Ascending aorta (tissue), 2 donors: ENCODE data around the gene ZNF385A. TPM values are rescaled to one million over a fixed set of nuclear protein-coding genes. Genes with fewer than 3 reads are reported as not detected.

ENCODE experiments used
- DNase-seq, 2 donors: peaks; one replicate each; pipeline ENCODE4 v3.0.0-alpha.2; 2019; ENCODE audit warnings: low spot score in 2 of 2
- H3K27ac ChIP-seq, 2 donors: fragments of 200-600 bp; sonication (generic); one replicate each; pipeline ENCODE4 v1.5.1; 2016 to 2017; ENCODE audit warnings: mild to moderate bottlenecking in 1 of 2
- H3K27me3 ChIP-seq: fragments of 200-600 bp; sonication (generic); one replicate; pipeline ENCODE4 v1.5.1; 2017
- H3K36me3 ChIP-seq, 2 donors: fragments of 200-600 bp; sonication (generic); one replicate each; pipeline ENCODE4 v1.5.1; 2016
- H3K4me1 ChIP-seq, 2 donors: fragments of 200-600 bp; sonication (generic); one replicate each; pipeline ENCODE4 v1.5.1; 2016 to 2017; ENCODE audit warnings: mild to moderate bottlenecking in 1 of 2
- H3K4me3 ChIP-seq, 2 donors: fragments of 200-600 bp; sonication (generic); one replicate each; pipeline ENCODE4 v1.5.1; 2016 to 2017; ENCODE audit warnings: mild to moderate bottlenecking in 1 of 2
- H3K9me3 ChIP-seq, 2 donors: fragments of 200-600 bp; sonication (generic); one replicate each; pipeline ENCODE4 v1.5.1; 2016
- intact Hi-C: fragments of 100-400 bp; cut with DNase I; formaldehyde crosslinking; loops from one replicate; pipeline ENCODE4 v1.15.1; 2023
- total RNA-seq: library from RNA; depleted of rRNA; stranded (reverse); fragments of >200 nt; gene quantifications from one replicate; pipeline ENCODE4 v1.1.0, GENCODE V29; 2016
- TF ChIP-seq, protein P1 (sequence below), 3 experiments: fragments of 200-600 bp in 2 of 3; fragments of 450-650 bp in 1 of 3; sonication (generic) in 2 of 3; IDR thresholded peaks; one replicate each; pipeline ENCODE4 v1.5.1; 2016 to 2019; ENCODE audit warnings: antibody characterized with exemption in 3 of 3, mild to moderate bottlenecking in 1 of 3, moderate library complexity in 1 of 3

The ZNF385A gene
- total RNA-seq, 1 donor from 2014 or later = 53.2 TPM

DNA sequence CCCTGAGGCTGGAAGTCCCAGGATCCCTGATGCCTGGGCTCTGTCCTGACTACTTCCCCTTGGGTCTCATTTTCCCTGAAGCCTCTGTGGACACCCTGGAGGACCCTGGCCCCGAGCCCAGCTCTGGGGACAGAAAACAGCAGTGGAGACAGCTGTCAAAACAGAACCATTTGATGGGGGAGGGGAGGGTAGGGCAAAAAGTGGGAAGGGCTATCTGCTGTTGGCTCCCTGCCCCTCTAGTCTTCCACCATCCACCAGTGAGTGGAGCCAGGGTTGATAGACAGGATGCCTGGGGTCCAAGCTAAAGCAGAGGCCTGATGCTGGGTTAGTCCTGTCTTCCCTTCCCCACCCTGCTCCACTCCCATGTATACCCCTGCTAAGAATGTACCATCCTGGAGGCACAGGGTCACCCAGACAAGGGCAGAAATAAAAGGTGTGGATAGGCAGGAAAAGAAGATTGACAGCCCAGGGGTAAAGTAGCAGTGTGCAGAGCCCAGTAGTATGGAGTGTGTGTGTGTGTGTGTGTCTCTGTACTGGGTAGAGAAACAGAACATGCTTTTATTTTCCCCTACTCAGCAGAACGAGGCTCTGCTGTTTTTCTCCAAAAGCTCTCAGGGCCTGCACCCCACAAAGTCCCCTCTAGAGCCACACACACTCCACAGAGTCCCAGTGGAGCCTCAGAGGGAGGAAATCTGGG lies 9.8 kb downstream of the ZNF385A start:
- Histone ChIP-seq H3K4me1 (peaks cover 3 to 14% of the 10 kb centered on the region in 2 donors), H3K4me3 (no peak overlapping the region), H3K36me3 (peaks cover 0 to 8% of the 10 kb centered on the region in 2 donors), H3K27ac (peak overlapping the region in 1 of 2 donors; percentile 36), H3K27me3 (no peaks in the 10 kb centered on the region), H3K9me3 (no peaks in the 10 kb centered on the region)
- no peak for DNase-seq
- TF ChIP-seq, protein P1, sequence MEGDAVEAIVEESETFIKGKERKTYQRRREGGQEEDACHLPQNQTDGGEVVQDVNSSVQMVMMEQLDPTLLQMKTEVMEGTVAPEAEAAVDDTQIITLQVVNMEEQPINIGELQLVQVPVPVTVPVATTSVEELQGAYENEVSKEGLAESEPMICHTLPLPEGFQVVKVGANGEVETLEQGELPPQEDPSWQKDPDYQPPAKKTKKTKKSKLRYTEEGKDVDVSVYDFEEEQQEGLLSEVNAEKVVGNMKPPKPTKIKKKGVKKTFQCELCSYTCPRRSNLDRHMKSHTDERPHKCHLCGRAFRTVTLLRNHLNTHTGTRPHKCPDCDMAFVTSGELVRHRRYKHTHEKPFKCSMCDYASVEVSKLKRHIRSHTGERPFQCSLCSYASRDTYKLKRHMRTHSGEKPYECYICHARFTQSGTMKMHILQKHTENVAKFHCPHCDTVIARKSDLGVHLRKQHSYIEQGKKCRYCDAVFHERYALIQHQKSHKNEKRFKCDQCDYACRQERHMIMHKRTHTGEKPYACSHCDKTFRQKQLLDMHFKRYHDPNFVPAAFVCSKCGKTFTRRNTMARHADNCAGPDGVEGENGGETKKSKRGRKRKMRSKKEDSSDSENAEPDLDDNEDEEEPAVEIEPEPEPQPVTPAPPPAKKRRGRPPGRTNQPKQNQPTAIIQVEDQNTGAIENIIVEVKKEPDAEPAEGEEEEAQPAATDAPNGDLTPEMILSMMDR (IDR thresholded peaks at IDR 0.05) = no peak
- intact Hi-C loops = no loop called here

DNA sequence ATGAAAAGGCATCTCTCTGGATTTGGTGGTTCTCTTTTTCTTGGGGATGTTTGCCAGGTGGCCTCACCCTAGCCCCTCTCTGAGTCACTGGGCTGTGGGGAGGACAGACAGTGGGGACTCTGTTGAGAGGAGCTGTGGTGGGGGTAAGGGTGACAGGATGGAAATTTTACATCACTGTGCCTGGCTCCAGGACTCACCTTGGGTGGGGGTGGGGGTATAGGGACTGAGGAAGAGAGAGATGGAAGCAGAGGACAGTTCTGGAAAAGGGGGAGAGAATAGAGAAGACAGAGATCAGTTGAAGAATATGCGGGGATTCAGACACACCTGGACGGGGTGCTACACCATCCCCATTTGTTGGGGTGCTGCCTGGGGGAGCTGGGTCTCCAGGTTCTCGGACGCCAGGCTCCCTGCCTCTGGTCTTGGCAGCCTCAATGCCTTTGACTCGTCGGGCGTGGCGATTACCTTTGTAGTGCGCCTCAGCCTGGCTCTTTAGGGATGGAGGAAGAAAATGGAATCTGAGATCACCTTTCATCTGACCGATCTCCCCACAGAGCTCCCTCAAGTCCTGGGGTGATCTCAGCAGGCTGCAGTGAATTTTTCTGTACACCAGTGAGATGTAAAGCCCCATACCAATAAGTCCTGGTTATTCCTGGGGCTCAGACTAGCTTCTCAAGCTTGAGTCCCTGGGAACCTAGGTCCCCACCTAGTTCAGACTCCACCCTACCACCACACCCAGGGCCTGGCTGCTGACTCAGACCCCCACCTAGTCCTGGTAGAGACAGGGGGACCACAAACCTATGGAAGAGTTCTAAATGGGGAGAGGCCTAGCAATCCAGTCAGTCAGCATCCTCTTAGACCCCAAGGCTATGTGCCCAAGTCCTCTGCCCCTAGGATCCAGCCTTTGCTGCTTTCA lies 10.6 kb downstream of the ZNF385A start:
- TF ChIP-seq, protein P1 (IDR thresholded peaks at IDR 0.05) = no peak
- H3K27ac ChIP-seq = peak overlapping the region; percentile 22 to 36
- intact Hi-C loops = no loop called here

DNA sequence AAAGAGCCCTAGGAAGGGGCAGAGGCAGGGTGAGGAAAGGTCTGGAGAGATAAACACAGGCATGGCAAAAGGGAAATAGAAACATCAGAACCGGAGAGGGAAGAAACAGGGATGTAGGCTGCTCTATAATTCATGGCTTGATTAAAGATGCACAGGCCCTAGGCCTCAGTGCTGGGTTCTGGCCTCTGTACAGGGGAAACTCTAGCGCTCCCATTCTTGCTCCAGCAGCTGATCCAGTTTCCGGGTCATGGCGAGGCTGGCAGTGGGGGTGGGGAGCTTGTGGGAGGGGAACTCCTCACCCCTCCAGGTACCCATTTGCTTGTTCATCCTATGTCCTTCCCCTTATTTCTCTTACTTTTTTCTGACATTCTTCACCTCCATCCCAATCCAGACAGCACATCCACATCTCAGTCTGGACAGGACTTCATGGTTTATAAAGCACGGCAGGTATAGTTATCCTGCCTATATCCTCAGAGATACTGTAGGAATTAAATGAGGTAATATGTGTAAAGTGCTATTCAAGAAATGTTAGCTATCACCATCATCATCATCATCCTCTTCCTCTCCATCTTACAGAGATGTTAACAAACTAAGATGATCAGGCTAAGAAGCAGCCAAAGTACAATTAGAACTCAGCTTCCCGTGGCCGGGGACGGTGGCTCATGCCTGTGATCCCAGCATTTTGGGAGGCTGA lies 12.3 kb downstream of the ZNF385A start:
- intact Hi-C loops = no loop called here
- TF ChIP-seq, protein P1 (IDR thresholded peaks at IDR 0.05) = no peak
- H3K9me3 ChIP-seq = no peaks in the 10 kb centered on the region
- peaks cover 4 to 22% of the 10 kb centered on the region in 2 donors for H3K4me1 ChIP-seq
- H3K4me3 ChIP-seq = no peak overlapping the region
- peak overlapping the region; percentile 52 to 60 for H3K27ac ChIP-seq
- peaks cover 0 to 4% of the 10 kb centered on the region in 2 donors for H3K36me3 ChIP-seq
- H3K27me3 ChIP-seq = no peaks in the 10 kb centered on the region
- no peak for DNase-seq

More for the DNA sequence above, 10.6 kb downstream of the ZNF385A start:
- H3K27me3 ChIP-seq = no peaks in the 10 kb centered on the region
- no peak for DNase-seq
- H3K4me3 ChIP-seq = no peak overlapping the region
- no peaks in the 10 kb centered on the region for H3K9me3 ChIP-seq
- peaks cover 4 to 18% of the 10 kb centered on the region in 2 donors for H3K4me1 ChIP-seq
- H3K36me3 ChIP-seq = peaks cover 0 to 8% of the 10 kb centered on the region in 2 donors

DNA sequence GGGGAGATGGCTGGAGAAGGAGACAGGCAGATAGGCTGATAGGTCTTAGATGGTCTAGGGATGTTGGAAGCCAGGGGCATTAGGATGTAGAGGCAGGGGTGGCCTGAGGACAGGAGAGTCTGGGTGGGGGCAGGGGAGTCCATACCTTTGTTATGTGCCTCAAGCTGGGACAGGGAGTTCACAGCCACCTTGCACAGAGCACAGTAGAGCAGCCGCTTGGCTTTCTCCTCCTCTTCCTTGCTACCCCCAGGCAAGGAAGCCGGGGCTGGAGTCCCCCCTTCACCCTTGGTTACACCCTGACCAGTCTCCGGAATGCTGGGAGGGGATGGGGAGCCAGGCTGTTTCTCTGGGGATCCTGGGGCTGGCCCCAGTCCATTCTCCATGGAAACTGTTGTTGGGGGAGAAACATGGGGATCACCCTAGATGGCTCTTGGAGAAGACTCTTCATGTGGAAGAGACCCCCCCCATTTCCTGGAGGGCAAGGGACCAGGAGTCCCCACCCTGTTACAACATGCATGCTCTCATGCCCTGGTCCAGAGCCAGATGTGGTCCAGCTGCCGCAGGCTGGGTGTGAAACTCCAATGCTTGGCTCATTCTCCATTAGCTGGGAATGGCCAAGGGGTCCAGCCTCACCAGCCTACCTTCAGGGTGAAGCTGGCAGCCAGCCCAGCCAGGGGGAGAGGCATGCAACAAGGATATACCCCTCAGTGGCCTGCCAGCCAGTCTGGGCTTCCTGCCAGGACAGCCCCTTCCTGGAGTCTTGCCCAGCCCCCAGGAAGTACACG lies 13.0 kb downstream of the ZNF385A start:
- intact Hi-C loops = loop anchor here (2.0 kb wide), 1 partner anchor 67 kb away; no protein-coding TSS in a partner anchor
- Histone ChIP-seq H3K4me3 (no peak overlapping the region), H3K9me3 (no peaks in the 10 kb centered on the region), H3K4me1 (peaks cover 4 to 22% of the 10 kb centered on the region in 2 donors), H3K27ac (peak overlapping the region; percentile 52 to 60), H3K36me3 (peaks cover 0 to 4% of the 10 kb centered on the region in 2 donors), H3K27me3 (no peaks in the 10 kb centered on the region)
- DNase-seq = no peak
- TF ChIP-seq, protein P1 (IDR thresholded peaks at IDR 0.05) = no peak
